Cardiac muscle cell (in vitro differentiated cells and primary cell): Measurements from ENCODE around the gene TTR. TPM values are rescaled to one million over a fixed set of nuclear protein-coding genes. Genes with fewer than 3 reads are reported as not detected.

Experiments
- DNase-seq, 2 donors: peaks; one replicate each; pipeline versions ENCODE4 v3.0.0 to v3.0.0-alpha.2; 2010 to 2017; ENCODE audit warnings: low read depth in 1 of 2, low spot score in 1 of 2
- H3K27ac ChIP-seq: fragments of 200-600 bp; sonication (generic); 2 replicates; pipeline ENCODE4 v1.5.1; 2016
- H3K27me3 ChIP-seq: fragments of 200-600 bp; sonication (generic); 2 replicates; pipeline ENCODE4 v1.6.0; 2016; ENCODE audit warnings: control low read depth
- H3K36me3 ChIP-seq: fragments of 200-600 bp; sonication (generic); 2 replicates; pipeline ENCODE4 v1.5.1; 2016; ENCODE audit warnings: control low read depth
- H3K4me1 ChIP-seq: fragments of 200-600 bp; sonication (generic); 2 replicates; pipeline ENCODE4 v1.8.1; 2017; ENCODE audit warnings: low read depth, mild to moderate bottlenecking, mixed run types
- H3K4me3 ChIP-seq: fragments of 200-600 bp; sonication (generic); 2 replicates; pipeline ENCODE4 v1.5.1; 2016; ENCODE audit warnings: mild to moderate bottlenecking
- H3K9me3 ChIP-seq: fragments of 200-600 bp; sonication (generic); 2 replicates; pipeline ENCODE4 v1.5.1; 2017; ENCODE audit warnings: low read depth, mild to moderate bottlenecking, control low read depth
- CTCF ChIP-seq: IDR thresholded peaks from 2 replicates; pipeline ENCODE4 v1.5.1; 2012; ENCODE audit warnings: low read depth, mild to moderate bottlenecking, low read length
- polyA plus RNA-seq: library from polyadenylated mRNA; unstranded; fragments of >200 nt; fragmentation: Nextera tagmentation; extraction: Ambion mirVana; gene quantifications from 2 replicates; pipeline ENCODE4 v1.2.1, GENCODE V29; 2016
- total RNA-seq: library from RNA; depleted of rRNA; stranded (reverse); fragments of >200 nt; gene quantifications from 2 replicates; pipeline ENCODE4 v1.2.3, GENCODE V29; 2016

TTR gene
- total and polyA plus RNA-seq, 2 experiments from 2014 or later, result 0.98 to 2.7 TPM

- TF ChIP-seq CTCF, result peak; percentile 26
Observed at GRCh38 chr18:31563778-31564177, 27.9 kb upstream of the TTR start.

GRCh38 chr18:31565345-31565744, 26.3 kb upstream of the TTR start:
- no peaks in the 10 kb centered on the region for H3K9me3 ChIP-seq
- H3K27me3 ChIP-seq, result no peaks in the 10 kb centered on the region
- TF ChIP-seq CTCF, result no peak
- no peak overlapping the region for H3K4me3 ChIP-seq
- no peak overlapping the region for H3K27ac ChIP-seq
- H3K4me1 ChIP-seq, result peaks cover 10% of the 10 kb centered on the region
- no peaks in the 10 kb centered on the region for H3K36me3 ChIP-seq
- DNase-seq, result no peak

More at GRCh38 chr18:31563778-31564177, 27.9 kb upstream of the TTR start:
- Histone ChIP-seq H3K4me1 (peaks cover 10% of the 10 kb centered on the region), H3K9me3 (no peaks in the 10 kb centered on the region), H3K36me3 (no peaks in the 10 kb centered on the region), H3K27ac (no peak overlapping the region), H3K4me3 (no peak overlapping the region), H3K27me3 (no peaks in the 10 kb centered on the region)
- peak in 1 of 2 donors; percentile 17 for DNase-seq

GRCh38 chr18:31565782-31566512, 25.7 kb upstream of the TTR start:
- DNase-seq, result no peak
- Histone ChIP-seq H3K27me3 (no peaks in the 10 kb centered on the region), H3K4me3 (no peak overlapping the region), H3K9me3 (no peaks in the 10 kb centered on the region), H3K4me1 (peaks cover 10% of the 10 kb centered on the region), H3K27ac (no peak overlapping the region), H3K36me3 (no peaks in the 10 kb centered on the region)
- TF ChIP-seq CTCF, result no peak

- H3K27me3 ChIP-seq, result no peaks in the 10 kb centered on the region
- no peak overlapping the region for H3K4me3 ChIP-seq
- H3K4me1 ChIP-seq, result peaks cover 10% of the 10 kb centered on the region
- H3K9me3 ChIP-seq, result no peaks in the 10 kb centered on the region
- no peak overlapping the region for H3K27ac ChIP-seq
- H3K36me3 ChIP-seq, result no peaks in the 10 kb centered on the region
- no peak for TF ChIP-seq CTCF
- no peak for DNase-seq
Observed at GRCh38 chr18:31566576-31567306, 24.9 kb upstream of the TTR start.

GRCh38 chr18:31572368-31572767, 19.3 kb upstream of the TTR start:
- H3K27ac ChIP-seq, result no peak overlapping the region
- no peak for TF ChIP-seq CTCF
- no peaks in the 10 kb centered on the region for H3K4me1 ChIP-seq
- no peak for DNase-seq
- H3K4me3 ChIP-seq, result no peak overlapping the region
- no peaks in the 10 kb centered on the region for H3K27me3 ChIP-seq
- no peaks in the 10 kb centered on the region for H3K36me3 ChIP-seq
- H3K9me3 ChIP-seq, result no peaks in the 10 kb centered on the region
